Neural progenitor cell (in vitro differentiated cells): ENCODE measurements around the gene LAMA2.

Experiments used
- CTCF ChIP-seq: fragments of 200-600 bp; sonication (generic); IDR thresholded peaks from 2 replicates; pipeline ENCODE4 v1.5.1; 2017; ENCODE audit warnings: antibody characterized with exemption, mild to moderate bottlenecking
- EZH2 ChIP-seq: fragments of 200-600 bp; sonication (generic); IDR thresholded peaks from 2 replicates; pipeline ENCODE4 v1.6.1; 2017; ENCODE audit warnings: antibody characterized with exemption, mild to moderate bottlenecking, moderate library complexity
- EZH2phosphoT487 ChIP-seq: fragments of 200-600 bp; sonication (generic); IDR thresholded peaks from 2 replicates; pipeline ENCODE4 v1.6.1; 2017; ENCODE audit warnings: antibody characterized with exemption

- TF ChIP-seq CTCF (no peak), EZH2 (no peak), EZH2phosphoT487 (no peak)
Measured at GRCh38 chr6:129448965-129449364, 566.0 kb downstream of the LAMA2 start.
